CD4-positive, alpha-beta memory T cell (primary cell): Measurements from ENCODE around the gene EEF1A1. TPM values are rescaled to one million over a fixed set of nuclear protein-coding genes. Genes with fewer than 3 reads are reported as not detected.

ENCODE experiments used
- CTCF ChIA-PET: fragments of 350-600 bp; sonication (Branson Sonifier 250); formaldehyde crosslinking; loops from one replicate; lab custom pipeline; 2021; ENCODE audit warnings: inconsistent platforms; ENCODE audit not compliant: partially characterized antibody; lab: Charles Lee
- POLR2A ChIA-PET: fragments of 350-600 bp; sonication (Branson Sonifier 250); formaldehyde crosslinking; loops from one replicate; lab custom pipeline; 2021; ENCODE audit not compliant: partially characterized antibody; lab: Charles Lee
- DNase-seq, 5 donors: peaks; one replicate each; pipeline versions ENCODE4 v3.0.0 to v3.0.0-alpha.2; 2020 to 2022; ENCODE audit warnings: mixed read lengths in 1 of 5
- H3K27ac ChIP-seq: one replicate; pipeline ENCODE4 v1.7.0; 2013; ENCODE audit warnings: low read depth, low read length
- H3K27me3 ChIP-seq: 2 replicates; pipeline ENCODE4 v1.7.0; 2013; ENCODE audit warnings: mild to moderate bottlenecking, low read length, moderate library complexity; ENCODE audit not compliant: insufficient read depth
- H3K36me3 ChIP-seq: 2 replicates; pipeline ENCODE4 v1.7.0; 2013; ENCODE audit warnings: mild to moderate bottlenecking, low read length, moderate library complexity; ENCODE audit not compliant: insufficient read depth
- H3K4me1 ChIP-seq: 2 replicates; pipeline ENCODE4 v1.7.0; 2013; ENCODE audit warnings: mild to moderate bottlenecking, low read length, moderate library complexity; ENCODE audit not compliant: insufficient read depth
- H3K4me3 ChIP-seq, 2 donors: one replicate each; pipeline ENCODE4 v1.7.0; 2013; ENCODE audit warnings: low read length in 2 of 2, mild to moderate bottlenecking in 1 of 2
- H3K9me3 ChIP-seq, 2 donors: one replicate each; pipeline ENCODE4 v1.7.0; 2013; ENCODE audit warnings: low read length in 2 of 2, control low read depth in 1 of 2; ENCODE audit not compliant: control insufficient read depth in 1 of 2
- H3K27ac Mint-ChIP-seq, 7 donors: one replicate each; pipeline ENCODE4 v1.8.0; 2020 to 2021; ENCODE audit warnings: mixed read lengths in 7 of 7, mild to moderate bottlenecking in 6 of 7, inconsistent platforms in 3 of 7, moderate library complexity in 3 of 7
- H3K27me3 Mint-ChIP-seq, 2 donors: one replicate each; pipeline ENCODE4 v1.8.0; 2020 to 2021; ENCODE audit warnings: mixed read lengths in 2 of 2
- H3K36me3 Mint-ChIP-seq, 2 donors: one replicate each; pipeline ENCODE4 v1.8.0; 2020 to 2021; ENCODE audit warnings: mixed read lengths in 2 of 2, inconsistent platforms in 1 of 2, mild to moderate bottlenecking in 1 of 2
- H3K4me1 Mint-ChIP-seq, 4 donors: one replicate each; pipeline ENCODE4 v1.8.0; 2020 to 2021; ENCODE audit warnings: mixed read lengths in 4 of 4, mild to moderate bottlenecking in 1 of 4
- H3K4me3 Mint-ChIP-seq, 8 donors: one replicate each; pipeline ENCODE4 v1.8.0; 2020 to 2021; ENCODE audit warnings: mixed read lengths in 8 of 8, mild to moderate bottlenecking in 7 of 8, moderate library complexity in 6 of 8, inconsistent platforms in 3 of 8
- H3K9me3 Mint-ChIP-seq, 8 donors: one replicate each; pipeline ENCODE4 v1.8.0; 2020 to 2021; ENCODE audit warnings: mixed read lengths in 8 of 8, mild to moderate bottlenecking in 5 of 8, inconsistent platforms in 3 of 8, moderate library complexity in 1 of 8
- intact Hi-C: fragments of 100-400 bp; cut with micrococcal nuclease; formaldehyde crosslinking; loops from one replicate; pipeline ENCODE4 v1.15.1; 2023
- polyA plus RNA-seq, 2 donors: library from polyadenylated mRNA; unstranded; fragments of 300-500 nt; fragmentation: Illumina TruSeq; gene quantifications; one replicate each; pipeline ENCODE4 v1.2.3, GENCODE V29; 2021
- total RNA-seq, 2 experiments: library from RNA; stranded (reverse); gene quantifications; one replicate each; pipeline ENCODE4 v1.2.3, GENCODE V29; 2021

The EEF1A1 gene
- total and polyA plus RNA-seq, 4 experiments from 2014 or later: 10,358 to 16,691 (median 13,908) TPM

- H3K9me3 ChIP-seq: no peaks in the 10 kb centered on the region
- no peak overlapping the region for H3K27ac Mint-ChIP-seq
- H3K27me3 Mint-ChIP-seq: no peaks in the 10 kb centered on the region
- ChIA-PET POLR2A (interaction anchor here (0.7 to 1.0 kb wide), 2 partner anchors 15 to 44 kb away, joined by 3 to 4 read pairs; partner anchors contain the start of gene MTO1), CTCF (interaction anchor here (2.3 to 3.6 kb wide), 2 partner anchors 8 to 105 kb away, joined by 10 to 13 read pairs; no protein-coding TSS in a partner anchor)
- H3K4me1 ChIP-seq: no peaks in the 10 kb centered on the region
- H3K9me3 Mint-ChIP-seq: peaks cover 0 to 2% (median 0%) of the 10 kb centered on the region in 8 donors
- H3K4me1 Mint-ChIP-seq: no peaks in the 10 kb centered on the region
- no peaks in the 10 kb centered on the region for H3K27me3 ChIP-seq
- intact Hi-C loops: no loop called here
- peaks cover 20% of the 10 kb centered on the region for H3K36me3 ChIP-seq
- no peak for DNase-seq
- H3K4me3 Mint-ChIP-seq: no peak overlapping the region
- no peak overlapping the region for H3K4me3 ChIP-seq
- no peak overlapping the region for H3K27ac ChIP-seq
- peaks cover 14 to 40% of the 10 kb centered on the region in 2 donors for H3K36me3 Mint-ChIP-seq
Observed at GRCh38 chr6:73505142-73505541, 15.7 kb downstream of the EEF1A1 start.

- H3K27ac Mint-ChIP-seq: peak overlapping the region in 3 of 7 donors; percentile 8 to 61 (median 31)
Observed at GRCh38 chr6:73504160-73504559, 16.7 kb downstream of the EEF1A1 start.

GRCh38 chr6:73503027-73503772 is 17.6 kb downstream of the EEF1A1 start:
- intact Hi-C loops: no loop called here
- CTCF ChIA-PET: interaction anchor here (2.3 to 3.6 kb wide), 2 partner anchors 10 to 107 kb away, joined by 10 to 13 read pairs; no protein-coding TSS in a partner anchor
- Mint-ChIP-seq H3K27ac (peak overlapping the region in 2 of 7 donors; percentile 52 to 88), H3K36me3 (peaks cover 15 to 49% of the 10 kb centered on the region in 2 donors), H3K4me3 (no peak overlapping the region), H3K27me3 (no peaks in the 10 kb centered on the region), H3K9me3 (peaks cover 0 to 2% (median 0%) of the 10 kb centered on the region in 8 donors), H3K4me1 (no peaks in the 10 kb centered on the region)
- POLR2A ChIA-PET: interaction anchor here (1.0 kb wide), 2 partner anchors 15 to 18 kb away, joined by 3 to 4 read pairs; partner anchors contain the start of gene EEF1A1
- Histone ChIP-seq H3K9me3 (no peaks in the 10 kb centered on the region), H3K27me3 (no peaks in the 10 kb centered on the region), H3K27ac (no peak overlapping the region), H3K36me3 (peaks cover 31% of the 10 kb centered on the region), H3K4me1 (no peaks in the 10 kb centered on the region), H3K4me3 (no peak overlapping the region)
- DNase-seq: no peak

More at GRCh38 chr6:73504160-73504559, 16.7 kb downstream of the EEF1A1 start:
- no peak overlapping the region for H3K27ac ChIP-seq
- no peaks in the 10 kb centered on the region for H3K4me1 ChIP-seq
- H3K4me3 ChIP-seq: no peak overlapping the region
- H3K27me3 ChIP-seq: no peaks in the 10 kb centered on the region
- H3K4me1 Mint-ChIP-seq: no peaks in the 10 kb centered on the region
- DNase-seq: no peak
- no peaks in the 10 kb centered on the region for H3K9me3 ChIP-seq
- peaks cover 27% of the 10 kb centered on the region for H3K36me3 ChIP-seq
- H3K27me3 Mint-ChIP-seq: no peaks in the 10 kb centered on the region
- peaks cover 14 to 45% of the 10 kb centered on the region in 2 donors for H3K36me3 Mint-ChIP-seq
- intact Hi-C loops: no loop called here
- peak overlapping the region in 1 of 8 donors; percentile 45 for H3K4me3 Mint-ChIP-seq
- ChIA-PET CTCF (interaction anchor here (2.3 to 3.6 kb wide), 2 partner anchors 9 to 106 kb away, joined by 10 to 13 read pairs; no protein-coding TSS in a partner anchor), POLR2A (interaction anchor here (1.0 kb wide), 1 partner anchor 17 kb away, joined by 4 read pairs; the partner anchor contains the start of gene EEF1A1)
- H3K9me3 Mint-ChIP-seq: peaks cover 0 to 2% (median 0%) of the 10 kb centered on the region in 8 donors

- Mint-ChIP-seq H3K4me1 (no peaks in the 10 kb centered on the region), H3K27me3 (no peaks in the 10 kb centered on the region), H3K27ac (peak overlapping the region in 2 of 7 donors; percentile 35 to 63), H3K9me3 (no peaks in the 10 kb centered on the region), H3K36me3 (peaks cover 32 to 61% of the 10 kb centered on the region in 2 donors), H3K4me3 (no peak overlapping the region)
- POLR2A ChIA-PET: interaction anchor here (0.6 to 1.3 kb wide), 2 partner anchors 11 to 18 kb away, joined by 3 read pairs; no protein-coding TSS in a partner anchor
- CTCF ChIA-PET: interaction anchor here (1.2 to 2.9 kb wide), 2 partner anchors 113 to 128 kb away, joined by 3 to 16 read pairs; no protein-coding TSS in a partner anchor
- H3K27ac ChIP-seq: no peak overlapping the region
- no peaks in the 10 kb centered on the region for H3K9me3 ChIP-seq
- H3K4me3 ChIP-seq: no peak overlapping the region
- H3K4me1 ChIP-seq: no peaks in the 10 kb centered on the region
- intact Hi-C loops: no loop called here
- H3K27me3 ChIP-seq: no peaks in the 10 kb centered on the region
- DNase-seq: no peak
- peaks cover 42% of the 10 kb centered on the region for H3K36me3 ChIP-seq
Observed at GRCh38 chr6:73497915-73498314, 22.9 kb downstream of the EEF1A1 start.

GRCh38 chr6:73491377-73491776 is 29.5 kb downstream of the EEF1A1 start:
- DNase-seq: no peak
- Histone ChIP-seq H3K4me3 (no peak overlapping the region), H3K27me3 (no peaks in the 10 kb centered on the region), H3K27ac (no peak overlapping the region), H3K4me1 (no peaks in the 10 kb centered on the region), H3K36me3 (peaks cover 43% of the 10 kb centered on the region), H3K9me3 (no peaks in the 10 kb centered on the region)
- Mint-ChIP-seq H3K27ac (peak overlapping the region in 4 of 7 donors; percentile 47 to 89 (median 62)), H3K4me3 (no peak overlapping the region), H3K4me1 (peaks cover 0 to 8% (median 4%) of the 10 kb centered on the region in 4 donors), H3K9me3 (no peaks in the 10 kb centered on the region), H3K27me3 (no peaks in the 10 kb centered on the region), H3K36me3 (peaks cover 62 to 66% of the 10 kb centered on the region in 2 donors)
- ChIA-PET POLR2A (interaction anchor here (0.5 kb wide), 1 partner anchor 72 kb away, joined by 5 read pairs; no protein-coding TSS in a partner anchor), CTCF (interaction anchor here (1.6 kb wide), 1 partner anchor 17 kb away, joined by 4 read pairs; no protein-coding TSS in a partner anchor)
- intact Hi-C loops: no loop called here

GRCh38 chr6:73487473-73487872 is 33.4 kb downstream of the EEF1A1 start:
- peak overlapping the region in 2 of 7 donors; percentile 44 to 76 for H3K27ac Mint-ChIP-seq
- H3K4me1 Mint-ChIP-seq: peaks cover 0 to 8% (median 5%) of the 10 kb centered on the region in 4 donors
- H3K27ac ChIP-seq: no peak overlapping the region
- H3K36me3 Mint-ChIP-seq: peaks cover 65 to 76% of the 10 kb centered on the region in 2 donors
- H3K9me3 Mint-ChIP-seq: no peaks in the 10 kb centered on the region
- H3K4me3 Mint-ChIP-seq: no peak overlapping the region
- POLR2A ChIA-PET: interaction anchor here (1.1 kb wide), 1 partner anchor 28 kb away, joined by 4 read pairs; no protein-coding TSS in a partner anchor
- H3K27me3 ChIP-seq: no peaks in the 10 kb centered on the region
- no peak for DNase-seq
- no peaks in the 10 kb centered on the region for H3K4me1 ChIP-seq
- CTCF ChIA-PET: interaction anchor here (0.6 to 1.3 kb wide), 2 partner anchors 45 to 124 kb away, joined by 3 read pairs; no protein-coding TSS in a partner anchor
- H3K36me3 ChIP-seq: peaks cover 58% of the 10 kb centered on the region
- H3K4me3 ChIP-seq: no peak overlapping the region
- H3K9me3 ChIP-seq: no peaks in the 10 kb centered on the region
- intact Hi-C loops: no loop called here
- no peaks in the 10 kb centered on the region for H3K27me3 Mint-ChIP-seq
